GM18861 (cell line): Measurements from ENCODE around the gene PTF1A.
A peak's percentile ranks its signal among the peaks of the same experiment; 100 is the strongest.

Experiments used
- ATAC-seq: cut with Tn5 transposase; IDR thresholded peaks from one replicate; pipeline ENCODE4 v1.9.1; 2021; ENCODE audit not compliant: unreplicated experiment

The PTF1A gene

GRCh38 chr10:23191764-23192711, at the start of gene PTF1A:
PTF1A (plus strand) TSS chr10:23192312; CDS start chr10:23192531, 219 bp downstream.
- ATAC-seq, result no peak

GRCh38 chr10:23146258-23146657, 45.9 kb upstream of the PTF1A start:
- no peak for ATAC-seq

- no peak for ATAC-seq
Observed at GRCh38 chr10:23147035-23147434, 45.1 kb upstream of the PTF1A start.

- ATAC-seq, result no peak
Observed at GRCh38 chr10:23148214-23148613, 43.9 kb upstream of the PTF1A start.

GRCh38 chr10:23150091-23150490, 42.0 kb upstream of the PTF1A start:
- ATAC-seq, result no peak

GRCh38 chr10:23150610-23151009, 41.5 kb upstream of the PTF1A start:
- no peak for ATAC-seq

GRCh38 chr10:23151071-23151470, 41.0 kb upstream of the PTF1A start:
- ATAC-seq, result no peak

GRCh38 chr10:23155169-23155568, 36.9 kb upstream of the PTF1A start:
- no peak for ATAC-seq

- no peak for ATAC-seq
Observed at GRCh38 chr10:23156447-23157150, 35.5 kb upstream of the PTF1A start.

GRCh38 chr10:23157239-23157681, 34.9 kb upstream of the PTF1A start:
- peak; percentile 66 for ATAC-seq

GRCh38 chr10:23157691-23158369, 34.3 kb upstream of the PTF1A start:
- ATAC-seq, result peak; percentile 49

- ATAC-seq, result peak; percentile 39
Observed at GRCh38 chr10:23158370-23158769, 33.7 kb upstream of the PTF1A start.

- no peak for ATAC-seq
Observed at GRCh38 chr10:23171232-23171876, 20.8 kb upstream of the PTF1A start.

GRCh38 chr10:23172429-23173213, 19.5 kb upstream of the PTF1A start:
- ATAC-seq, result no peak

GRCh38 chr10:23173214-23174073, 18.7 kb upstream of the PTF1A start:
- ATAC-seq, result no peak

GRCh38 chr10:23174074-23174976, 17.8 kb upstream of the PTF1A start:
- no peak for ATAC-seq

GRCh38 chr10:23174977-23175512, 17.1 kb upstream of the PTF1A start:
- ATAC-seq, result no peak

GRCh38 chr10:23186178-23186577, 5.9 kb upstream of the PTF1A start:
- no peak for ATAC-seq
